SK-N-SH treated with all-trans-retinoic acid at 6 μM for 48 hours (cell line): ENCODE results near the gene PRM3.

Source experiments
- ATAC-seq: fragments of 200-7000 bp; cut with Tn5 transposase; 3 replicates; pipeline ENCODE4 v1.9.1; 2020; ENCODE audit warnings: mild to moderate bottlenecking, moderate library complexity
- ARNTL ChIP-seq: fragments of 450-650 bp; formaldehyde crosslinking; IDR thresholded peaks from 2 replicates; pipeline ENCODE4 v1.5.0; 2020; ENCODE audit warnings: low read depth, mild to moderate bottlenecking, moderate library complexity, borderline replicate concordance
- BACH2 ChIP-seq: fragments of 250-450 bp; sonication (Bioruptor Pico); IDR thresholded peaks from 2 replicates; pipeline ENCODE4 v1.9.0; 2021; ENCODE audit warnings: mild to moderate bottlenecking, borderline replicate concordance
- CSDC2 ChIP-seq: fragments of 250-450 bp; sonication (Bioruptor Pico); IDR thresholded peaks from 2 replicates; pipeline ENCODE4 v1.5.0; 2020; ENCODE audit warnings: mild to moderate bottlenecking, moderate library complexity
- GLIS3 ChIP-seq: fragments of 250-450 bp; sonication (Bioruptor Pico); IDR thresholded peaks from 2 replicates; pipeline ENCODE4 v1.5.0; 2020; ENCODE audit warnings: mild to moderate bottlenecking, moderate library complexity
- OSR1 ChIP-seq: fragments of 250-450 bp; sonication (Bioruptor Pico); IDR thresholded peaks from 2 replicates; pipeline ENCODE4 v1.8.0; 2022; ENCODE audit warnings: moderate library complexity, mild to moderate bottlenecking, inconsistent platforms
- PPARA ChIP-seq: fragments of 250-450 bp; sonication (Bioruptor Pico); IDR thresholded peaks from 2 replicates; pipeline ENCODE4 v1.5.0; 2020; ENCODE audit warnings: mild to moderate bottlenecking, borderline replicate concordance
- RARB ChIP-seq: fragments of 250-450 bp; sonication (Bioruptor Pico); IDR thresholded peaks from 2 replicates; pipeline ENCODE4 v1.8.0; 2021; ENCODE audit warnings: mild to moderate bottlenecking, moderate library complexity
- SNAI2 ChIP-seq: fragments of 250-450 bp; sonication (Bioruptor Pico); IDR thresholded peaks from 2 replicates; pipeline ENCODE4 v1.5.0; 2020; ENCODE audit warnings: mild to moderate bottlenecking, moderate library complexity
- TCF4 ChIP-seq: fragments of 250-450 bp; sonication (Bioruptor Pico); IDR thresholded peaks from 2 replicates; pipeline ENCODE4 v1.8.0; 2021; ENCODE audit warnings: mild to moderate bottlenecking, moderate library complexity, borderline replicate concordance
- ZFP3 ChIP-seq: fragments of 250-450 bp; sonication (Bioruptor Pico); IDR thresholded peaks from 2 replicates; pipeline ENCODE4 v1.5.0; 2020; ENCODE audit warnings: mild to moderate bottlenecking, moderate library complexity
- ZFP30 ChIP-seq: fragments of 450-650 bp; formaldehyde crosslinking; IDR thresholded peaks from 2 replicates; pipeline ENCODE4 v1.5.0; 2022; ENCODE audit warnings: mild to moderate bottlenecking, moderate library complexity
- ZNF565 ChIP-seq: fragments of 450-650 bp; formaldehyde crosslinking; conservative IDR thresholded peaks from 2 replicates; pipeline ENCODE4 v1.5.0; 2020; ENCODE audit warnings: low read depth, mild to moderate bottlenecking, moderate library complexity
- ZNF70 ChIP-seq: fragments of 450-650 bp; formaldehyde crosslinking; IDR thresholded peaks from 2 replicates; pipeline ENCODE4 v1.5.0; 2020; ENCODE audit warnings: mild to moderate bottlenecking, moderate library complexity
- ZNF8 ChIP-seq: fragments of 450-650 bp; formaldehyde crosslinking; IDR thresholded peaks from 2 replicates; pipeline ENCODE4 v1.5.0; 2020; ENCODE audit warnings: mild to moderate bottlenecking, moderate library complexity
- TF ChIP-seq, protein P1 (sequence below): fragments of 250-450 bp; sonication (Bioruptor Pico); IDR thresholded peaks from 2 replicates; pipeline ENCODE4 v1.5.1; 2021; ENCODE audit warnings: mild to moderate bottlenecking, moderate library complexity
- TF ChIP-seq, protein P2 (sequence below): fragments of 250-450 bp; sonication (Bioruptor Pico); IDR thresholded peaks from 2 replicates; pipeline ENCODE4 v1.8.0; 2020; ENCODE audit warnings: mild to moderate bottlenecking, moderate library complexity, borderline replicate concordance
- TF ChIP-seq, protein P3 (sequence below): fragments of 250-450 bp; sonication (Bioruptor Pico); IDR thresholded peaks from 2 replicates; pipeline ENCODE4 v1.5.1; 2020; ENCODE audit warnings: low read depth, mild to moderate bottlenecking, moderate library complexity
- TF ChIP-seq, protein P4 (sequence below): fragments of 250-450 bp; sonication (Bioruptor Pico); IDR thresholded peaks from 2 replicates; pipeline ENCODE4 v1.8.0; 2021; ENCODE audit warnings: low read depth, mild to moderate bottlenecking, moderate library complexity, borderline replicate concordance
- TF ChIP-seq, protein P5 (sequence below): fragments of 250-450 bp; sonication (Bioruptor Pico); IDR thresholded peaks from 2 replicates; pipeline ENCODE4 v1.5.0; 2020; ENCODE audit warnings: mild to moderate bottlenecking, moderate library complexity

The PRM3 gene

DNA sequence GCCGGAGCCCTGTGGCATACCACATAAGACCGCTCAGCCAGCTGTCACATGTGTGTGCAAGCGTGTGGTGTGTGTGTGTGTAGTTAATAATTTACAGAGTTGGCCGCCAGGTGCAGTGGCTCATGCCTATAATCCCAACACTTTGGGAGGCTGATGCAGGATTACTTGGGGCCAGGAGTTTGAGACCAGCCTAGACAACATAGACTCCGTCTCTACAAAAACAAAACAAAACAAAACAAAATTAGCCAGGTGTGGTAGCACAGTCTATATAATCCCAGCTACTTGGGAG is 37.8 kb downstream of the PRM3 start (continued):
- TF ChIP-seq, protein P1, sequence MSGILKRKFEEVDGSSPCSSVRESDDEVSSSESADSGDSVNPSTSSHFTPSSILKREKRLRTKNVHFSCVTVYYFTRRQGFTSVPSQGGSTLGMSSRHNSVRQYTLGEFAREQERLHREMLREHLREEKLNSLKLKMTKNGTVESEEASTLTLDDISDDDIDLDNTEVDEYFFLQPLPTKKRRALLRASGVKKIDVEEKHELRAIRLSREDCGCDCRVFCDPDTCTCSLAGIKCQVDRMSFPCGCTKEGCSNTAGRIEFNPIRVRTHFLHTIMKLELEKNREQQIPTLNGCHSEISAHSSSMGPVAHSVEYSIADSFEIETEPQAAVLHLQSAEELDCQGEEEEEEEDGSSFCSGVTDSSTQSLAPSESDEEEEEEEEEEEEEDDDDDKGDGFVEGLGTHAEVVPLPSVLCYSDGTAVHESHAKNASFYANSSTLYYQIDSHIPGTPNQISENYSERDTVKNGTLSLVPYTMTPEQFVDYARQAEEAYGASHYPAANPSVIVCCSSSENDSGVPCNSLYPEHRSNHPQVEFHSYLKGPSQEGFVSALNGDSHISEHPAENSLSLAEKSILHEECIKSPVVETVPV (CRISPR knock-in tag) = no peak
- TF ChIP-seq ZFP3 = no peak
- no peak for TF ChIP-seq ARNTL
- TF ChIP-seq, protein P2, sequence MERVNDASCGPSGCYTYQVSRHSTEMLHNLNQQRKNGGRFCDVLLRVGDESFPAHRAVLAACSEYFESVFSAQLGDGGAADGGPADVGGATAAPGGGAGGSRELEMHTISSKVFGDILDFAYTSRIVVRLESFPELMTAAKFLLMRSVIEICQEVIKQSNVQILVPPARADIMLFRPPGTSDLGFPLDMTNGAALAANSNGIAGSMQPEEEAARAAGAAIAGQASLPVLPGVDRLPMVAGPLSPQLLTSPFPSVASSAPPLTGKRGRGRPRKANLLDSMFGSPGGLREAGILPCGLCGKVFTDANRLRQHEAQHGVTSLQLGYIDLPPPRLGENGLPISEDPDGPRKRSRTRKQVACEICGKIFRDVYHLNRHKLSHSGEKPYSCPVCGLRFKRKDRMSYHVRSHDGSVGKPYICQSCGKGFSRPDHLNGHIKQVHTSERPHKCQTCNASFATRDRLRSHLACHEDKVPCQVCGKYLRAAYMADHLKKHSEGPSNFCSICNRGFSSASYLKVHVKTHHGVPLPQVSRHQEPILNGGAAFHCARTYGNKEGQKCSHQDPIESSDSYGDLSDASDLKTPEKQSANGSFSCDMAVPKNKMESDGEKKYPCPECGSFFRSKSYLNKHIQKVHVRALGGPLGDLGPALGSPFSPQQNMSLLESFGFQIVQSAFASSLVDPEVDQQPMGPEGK = no peak
- TF ChIP-seq RARB = no peak
- no peak for TF ChIP-seq ZNF565 (CRISPR knock-in tag)

DNA sequence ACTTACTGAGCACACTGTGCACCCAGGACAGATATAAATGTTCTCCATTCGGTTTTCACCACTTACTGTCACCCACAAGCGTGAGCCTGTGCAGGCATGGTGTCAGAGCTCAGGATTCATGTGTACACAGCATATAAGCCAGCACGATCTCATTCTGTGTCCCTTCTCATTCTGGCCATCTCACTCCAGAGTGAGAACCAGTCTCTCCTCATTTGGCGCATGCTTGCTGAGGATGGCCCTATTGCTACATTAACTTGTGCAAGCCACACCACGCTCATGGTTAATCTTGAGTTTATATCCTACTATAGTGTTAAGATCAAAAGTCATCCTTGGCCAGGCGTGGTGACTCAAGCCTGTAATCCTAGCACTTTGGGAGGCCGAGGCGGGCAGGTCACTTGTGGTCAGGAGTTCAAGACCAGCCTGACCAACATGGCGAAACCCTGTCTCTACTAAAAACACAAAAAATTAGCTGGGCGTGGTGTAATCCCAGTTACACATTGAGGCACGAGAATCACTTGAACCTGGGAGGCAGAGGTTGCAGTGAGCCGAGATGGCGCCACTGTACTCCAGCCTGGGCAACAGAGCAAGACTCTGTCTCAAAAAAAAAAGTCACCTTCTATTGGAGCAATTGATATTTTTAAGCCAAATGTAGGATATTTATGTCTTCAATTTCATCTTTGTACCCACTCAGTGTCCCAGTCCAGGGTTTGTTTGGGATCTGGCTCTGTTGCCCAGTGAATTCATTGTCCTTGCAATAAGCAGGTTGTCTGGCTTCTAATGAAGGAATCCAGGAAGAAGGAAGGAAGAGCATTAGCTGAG is 38.3 kb downstream of the PRM3 start:
- TF ChIP-seq ZNF8 (no peak), ZFP30 (CRISPR knock-in tag) (no peak), TCF4 (CRISPR knock-in tag) (no peak), RARB (no peak)
- TF ChIP-seq, protein P2 = no peak
- ATAC-seq = no peak

DNA sequence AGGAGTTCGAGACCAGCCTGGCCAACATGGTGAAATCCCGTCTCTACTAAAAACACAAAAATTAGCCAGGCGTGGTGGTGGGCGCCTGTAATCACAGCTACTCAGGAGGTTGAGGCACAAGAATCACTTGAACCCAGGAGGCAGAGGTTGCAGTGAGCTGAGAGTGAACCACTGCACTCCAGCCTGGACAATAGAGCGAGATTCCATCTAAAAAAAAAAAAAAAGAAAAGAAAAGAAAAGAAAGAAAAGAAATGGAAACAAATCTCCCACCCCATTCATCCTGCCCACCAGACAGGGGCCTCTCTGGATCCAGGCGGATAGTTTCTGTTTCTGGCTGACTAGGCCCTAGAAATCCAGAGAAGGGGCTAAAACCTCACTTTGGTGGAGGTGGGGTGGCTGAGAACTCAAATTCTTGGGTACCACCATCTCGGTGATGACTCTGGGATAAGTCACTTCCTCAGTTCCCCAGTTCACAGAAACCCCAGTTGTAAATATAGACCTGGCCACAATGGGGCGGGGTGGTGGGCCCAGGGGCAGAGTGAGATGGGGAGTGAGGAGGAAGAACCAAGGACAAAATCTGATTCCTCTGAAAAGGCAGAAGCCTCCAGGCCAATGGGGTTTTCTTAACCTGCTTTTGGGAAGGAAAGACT is 39.6 kb downstream of the PRM3 start:
- TF ChIP-seq, protein P3, sequence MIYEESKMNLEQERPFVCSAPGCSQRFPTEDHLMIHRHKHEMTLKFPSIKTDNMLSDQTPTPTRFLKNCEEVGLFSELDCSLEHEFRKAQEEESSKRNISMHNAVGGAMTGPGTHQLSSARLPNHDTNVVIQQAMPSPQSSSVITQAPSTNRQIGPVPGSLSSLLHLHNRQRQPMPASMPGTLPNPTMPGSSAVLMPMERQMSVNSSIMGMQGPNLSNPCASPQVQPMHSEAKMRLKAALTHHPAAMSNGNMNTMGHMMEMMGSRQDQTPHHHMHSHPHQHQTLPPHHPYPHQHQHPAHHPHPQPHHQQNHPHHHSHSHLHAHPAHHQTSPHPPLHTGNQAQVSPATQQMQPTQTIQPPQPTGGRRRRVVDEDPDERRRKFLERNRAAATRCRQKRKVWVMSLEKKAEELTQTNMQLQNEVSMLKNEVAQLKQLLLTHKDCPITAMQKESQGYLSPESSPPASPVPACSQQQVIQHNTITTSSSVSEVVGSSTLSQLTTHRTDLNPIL = no peak
- TF ChIP-seq ZNF70 (CRISPR knock-in tag) = no peak
- TF ChIP-seq GLIS3 (CRISPR knock-in tag) = no peak
- TF ChIP-seq RARB = no peak
- no peak for TF ChIP-seq CSDC2 (CRISPR knock-in tag)
- TF ChIP-seq, protein P4, sequence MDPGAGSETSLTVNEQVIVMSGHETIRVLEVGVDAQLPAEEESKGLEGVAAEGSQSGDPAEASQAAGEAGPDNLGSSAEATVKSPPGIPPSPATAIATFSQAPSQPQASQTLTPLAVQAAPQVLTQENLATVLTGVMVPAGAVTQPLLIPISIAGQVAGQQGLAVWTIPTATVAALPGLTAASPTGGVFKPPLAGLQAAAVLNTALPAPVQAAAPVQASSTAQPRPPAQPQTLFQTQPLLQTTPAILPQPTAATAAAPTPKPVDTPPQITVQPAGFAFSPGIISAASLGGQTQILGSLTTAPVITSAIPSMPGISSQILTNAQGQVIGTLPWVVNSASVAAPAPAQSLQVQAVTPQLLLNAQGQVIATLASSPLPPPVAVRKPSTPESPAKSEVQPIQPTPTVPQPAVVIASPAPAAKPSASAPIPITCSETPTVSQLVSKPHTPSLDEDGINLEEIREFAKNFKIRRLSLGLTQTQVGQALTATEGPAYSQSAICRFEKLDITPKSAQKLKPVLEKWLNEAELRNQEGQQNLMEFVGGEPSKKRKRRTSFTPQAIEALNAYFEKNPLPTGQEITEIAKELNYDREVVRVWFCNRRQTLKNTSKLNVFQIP = no peak
- TF ChIP-seq TCF4 (CRISPR knock-in tag) = no peak
- no peak for TF ChIP-seq PPARA (CRISPR knock-in tag)
- TF ChIP-seq, all 23 proteins: peak for 0
- no peak for ATAC-seq

DNA sequence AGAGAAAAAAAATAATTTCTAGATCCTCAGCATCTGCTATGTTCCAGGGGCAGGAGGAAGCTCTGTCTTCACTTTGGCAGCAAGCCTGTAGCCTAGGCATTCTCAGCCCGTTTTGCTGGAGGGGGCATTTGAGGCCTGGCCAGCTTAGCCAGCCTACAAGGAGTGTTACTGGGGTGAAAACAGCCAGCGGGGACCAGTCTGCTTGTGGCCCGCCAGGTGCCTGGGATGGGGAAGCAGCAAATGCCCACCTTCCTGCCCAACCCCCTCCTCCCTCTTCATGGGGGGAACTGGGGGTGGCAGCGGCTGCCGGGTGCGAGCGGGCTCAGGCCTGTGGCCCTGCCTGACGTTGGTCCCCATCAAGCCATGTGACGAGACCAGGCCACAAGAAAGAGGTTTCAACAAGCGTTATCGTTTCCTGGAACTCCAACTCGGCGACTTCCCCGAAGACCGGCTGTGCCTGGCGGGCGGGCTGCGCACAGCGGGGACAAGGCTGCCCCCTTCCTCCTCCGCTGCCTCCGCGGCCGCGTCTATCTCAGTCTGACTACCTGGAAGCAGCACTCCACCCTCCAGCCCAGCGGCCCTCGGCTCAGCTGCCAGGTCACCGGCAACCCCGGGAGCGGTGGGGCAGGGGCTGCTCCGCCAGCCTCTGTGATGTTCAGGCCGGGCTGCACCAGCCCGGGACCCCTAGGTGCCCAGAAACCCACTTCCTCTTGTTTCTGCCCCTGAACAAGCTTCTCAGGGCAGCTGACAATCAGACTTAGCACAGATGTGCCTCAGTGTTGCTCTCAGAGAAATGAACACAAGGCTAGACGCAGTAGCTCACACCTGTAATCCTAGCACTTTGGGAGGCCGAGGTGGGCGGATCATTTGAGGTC is 40.3 kb downstream of the PRM3 start:
- ATAC-seq = peak; percentile 19; the same call in 1 of the 3 replicates
- TF ChIP-seq OSR1 (no peak), SNAI2 (CRISPR knock-in tag) (no peak), BACH2 (CRISPR knock-in tag) (no peak), ZNF8 (no peak), ZNF70 (CRISPR knock-in tag) (no peak), CSDC2 (CRISPR knock-in tag) (no peak), PPARA (CRISPR knock-in tag) (no peak), ZNF565 (CRISPR knock-in tag) (no peak), TCF4 (CRISPR knock-in tag) (no peak), GLIS3 (CRISPR knock-in tag) (no peak), RARB (no peak)
- TF ChIP-seq, protein P4 = no peak
- TF ChIP-seq, protein P5, sequence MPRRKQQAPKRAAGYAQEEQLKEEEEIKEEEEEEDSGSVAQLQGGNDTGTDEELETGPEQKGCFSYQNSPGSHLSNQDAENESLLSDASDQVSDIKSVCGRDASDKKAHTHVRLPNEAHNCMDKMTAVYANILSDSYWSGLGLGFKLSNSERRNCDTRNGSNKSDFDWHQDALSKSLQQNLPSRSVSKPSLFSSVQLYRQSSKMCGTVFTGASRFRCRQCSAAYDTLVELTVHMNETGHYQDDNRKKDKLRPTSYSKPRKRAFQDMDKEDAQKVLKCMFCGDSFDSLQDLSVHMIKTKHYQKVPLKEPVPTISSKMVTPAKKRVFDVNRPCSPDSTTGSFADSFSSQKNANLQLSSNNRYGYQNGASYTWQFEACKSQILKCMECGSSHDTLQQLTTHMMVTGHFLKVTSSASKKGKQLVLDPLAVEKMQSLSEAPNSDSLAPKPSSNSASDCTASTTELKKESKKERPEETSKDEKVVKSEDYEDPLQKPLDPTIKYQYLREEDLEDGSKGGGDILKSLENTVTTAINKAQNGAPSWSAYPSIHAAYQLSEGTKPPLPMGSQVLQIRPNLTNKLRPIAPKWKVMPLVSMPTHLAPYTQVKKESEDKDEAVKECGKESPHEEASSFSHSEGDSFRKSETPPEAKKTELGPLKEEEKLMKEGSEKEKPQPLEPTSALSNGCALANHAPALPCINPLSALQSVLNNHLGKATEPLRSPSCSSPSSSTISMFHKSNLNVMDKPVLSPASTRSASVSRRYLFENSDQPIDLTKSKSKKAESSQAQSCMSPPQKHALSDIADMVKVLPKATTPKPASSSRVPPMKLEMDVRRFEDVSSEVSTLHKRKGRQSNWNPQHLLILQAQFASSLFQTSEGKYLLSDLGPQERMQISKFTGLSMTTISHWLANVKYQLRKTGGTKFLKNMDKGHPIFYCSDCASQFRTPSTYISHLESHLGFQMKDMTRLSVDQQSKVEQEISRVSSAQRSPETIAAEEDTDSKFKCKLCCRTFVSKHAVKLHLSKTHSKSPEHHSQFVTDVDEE (CRISPR knock-in tag) = no peak
